HEK293 (cell line): ENCODE results near the gene TAF12.

Source experiments
- GLI2 ChIP-seq: fragments of 450-650 bp; formaldehyde crosslinking; IDR thresholded peaks from 2 replicates; pipeline ENCODE4; 2017; ENCODE audit warnings: missing biosample characterization, missing genetic modification characterization, low read depth, borderline replicate concordance
- PRDM1 ChIP-seq: fragments of 450-650 bp; formaldehyde crosslinking; IDR thresholded peaks from 2 replicates; pipeline ENCODE4; 2016; ENCODE audit warnings: missing biosample characterization, missing genetic modification characterization
- TCF7L2 ChIP-seq: IDR thresholded peaks from 2 replicates; pipeline ENCODE4 v1.6.1; 2011; ENCODE audit warnings: low read depth, mild to moderate bottlenecking, inconsistent platforms, low read length, moderate library complexity, borderline replicate concordance
- ZBTB1 ChIP-seq: fragments of 450-650 bp; formaldehyde crosslinking; IDR thresholded peaks from 2 replicates; pipeline ENCODE4 v1.5.1; 2016; ENCODE audit warnings: missing biosample characterization, missing genetic modification characterization
- ZFP3 ChIP-seq: fragments of 450-650 bp; formaldehyde crosslinking; IDR thresholded peaks from 2 replicates; pipeline ENCODE4 v1.5.1; 2016; ENCODE audit warnings: low read depth, missing biosample characterization, missing genetic modification characterization
- ZFP37 ChIP-seq: fragments of 450-650 bp; formaldehyde crosslinking; IDR thresholded peaks from 2 replicates; pipeline ENCODE4 v1.5.1; 2016; ENCODE audit warnings: missing biosample characterization, missing genetic modification characterization
- ZNF24 ChIP-seq: fragments of 450-650 bp; formaldehyde crosslinking; IDR thresholded peaks from 2 replicates; pipeline ENCODE4 v1.5.1; 2016; ENCODE audit warnings: missing biosample characterization, missing genetic modification characterization
- ZNF521 ChIP-seq: fragments of 450-650 bp; formaldehyde crosslinking; IDR thresholded peaks from 2 replicates; pipeline ENCODE4 v1.5.1; 2017; ENCODE audit warnings: missing biosample characterization, mild to moderate bottlenecking, missing genetic modification characterization
- ZNF571 ChIP-seq: fragments of 450-650 bp; formaldehyde crosslinking; IDR thresholded peaks from 2 replicates; pipeline ENCODE4 v1.5.0; 2017; ENCODE audit warnings: missing biosample characterization, missing genetic modification characterization
- ZNF626 ChIP-seq: fragments of 450-650 bp; sonication (Bioruptor Pico); formaldehyde crosslinking; IDR thresholded peaks from 2 replicates; pipeline ENCODE4 v1.5.1; 2018; ENCODE audit warnings: missing biosample characterization, missing genetic modification characterization, inconsistent platforms
- TF ChIP-seq, protein P1 (sequence below): fragments of 450-650 bp; formaldehyde crosslinking; IDR thresholded peaks from 2 replicates; pipeline ENCODE4 v1.5.1; 2016; ENCODE audit warnings: missing biosample characterization, missing genetic modification characterization
- TF ChIP-seq, protein P2 (sequence below): fragments of 450-650 bp; formaldehyde crosslinking; IDR thresholded peaks from 2 replicates; pipeline ENCODE4 v1.5.1; 2016; ENCODE audit warnings: missing biosample characterization, missing genetic modification characterization, borderline replicate concordance

DNA sequence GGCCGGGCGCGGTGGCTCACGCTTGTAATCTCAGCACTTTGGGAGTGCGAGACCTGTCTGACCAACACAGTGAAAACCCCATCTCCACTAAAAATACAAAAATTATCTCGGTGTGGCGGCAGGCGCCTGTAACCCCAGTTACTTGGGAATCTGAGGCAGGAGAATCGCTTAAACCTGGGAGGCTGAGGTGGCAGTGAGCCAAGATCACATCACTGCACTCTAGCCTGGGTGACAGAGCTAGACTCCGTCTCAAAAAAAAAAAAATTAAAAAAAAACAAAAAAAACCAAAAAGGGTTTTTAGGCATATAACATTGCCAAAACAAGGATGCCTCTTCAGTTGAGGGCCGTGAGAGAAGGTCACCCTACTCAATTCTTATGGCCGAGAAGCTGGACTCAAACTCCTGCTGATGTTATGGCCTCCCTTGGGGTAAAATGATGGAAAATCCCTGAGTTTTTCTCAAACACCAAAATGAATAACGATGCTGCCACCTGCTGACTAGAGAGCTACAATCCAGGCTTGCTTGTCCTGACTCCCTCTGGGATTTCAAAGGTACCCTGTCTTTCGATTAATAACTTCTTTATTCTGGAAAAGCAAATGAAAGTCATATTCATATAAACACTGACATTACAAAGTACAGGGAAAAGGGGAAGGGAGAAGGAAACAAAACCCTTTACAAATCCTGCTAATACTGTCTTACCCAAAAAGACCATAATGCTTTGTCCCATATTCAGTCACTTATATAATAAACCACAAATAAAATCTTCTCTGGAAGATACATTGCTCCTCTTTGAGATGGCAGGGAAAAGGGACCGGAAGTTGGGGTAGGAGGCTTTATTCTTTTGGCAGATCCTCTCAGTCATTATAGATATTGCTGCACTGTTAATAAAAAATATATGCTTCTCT lies 40.1 kb downstream of the TAF12 start:
- no peak for TF ChIP-seq PRDM1
- TF ChIP-seq ZFP37, result no peak
- TF ChIP-seq TCF7L2, result no peak
- no peak for TF ChIP-seq ZNF521 (tag by site-specific recombination)
- TF ChIP-seq ZNF626 (tag by site-specific recombination), result no peak
- TF ChIP-seq GLI2, result no peak
- TF ChIP-seq, protein P1, sequence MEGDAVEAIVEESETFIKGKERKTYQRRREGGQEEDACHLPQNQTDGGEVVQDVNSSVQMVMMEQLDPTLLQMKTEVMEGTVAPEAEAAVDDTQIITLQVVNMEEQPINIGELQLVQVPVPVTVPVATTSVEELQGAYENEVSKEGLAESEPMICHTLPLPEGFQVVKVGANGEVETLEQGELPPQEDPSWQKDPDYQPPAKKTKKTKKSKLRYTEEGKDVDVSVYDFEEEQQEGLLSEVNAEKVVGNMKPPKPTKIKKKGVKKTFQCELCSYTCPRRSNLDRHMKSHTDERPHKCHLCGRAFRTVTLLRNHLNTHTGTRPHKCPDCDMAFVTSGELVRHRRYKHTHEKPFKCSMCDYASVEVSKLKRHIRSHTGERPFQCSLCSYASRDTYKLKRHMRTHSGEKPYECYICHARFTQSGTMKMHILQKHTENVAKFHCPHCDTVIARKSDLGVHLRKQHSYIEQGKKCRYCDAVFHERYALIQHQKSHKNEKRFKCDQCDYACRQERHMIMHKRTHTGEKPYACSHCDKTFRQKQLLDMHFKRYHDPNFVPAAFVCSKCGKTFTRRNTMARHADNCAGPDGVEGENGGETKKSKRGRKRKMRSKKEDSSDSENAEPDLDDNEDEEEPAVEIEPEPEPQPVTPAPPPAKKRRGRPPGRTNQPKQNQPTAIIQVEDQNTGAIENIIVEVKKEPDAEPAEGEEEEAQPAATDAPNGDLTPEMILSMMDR (tag by site-specific recombination), result peak; percentile 47
- TF ChIP-seq ZNF24 (tag by site-specific recombination), result no peak
- TF ChIP-seq ZNF571, result no peak
- no peak for TF ChIP-seq ZBTB1 (tag by site-specific recombination)
- TF ChIP-seq ZFP3 (tag by site-specific recombination), result no peak
- TF ChIP-seq, protein P2, sequence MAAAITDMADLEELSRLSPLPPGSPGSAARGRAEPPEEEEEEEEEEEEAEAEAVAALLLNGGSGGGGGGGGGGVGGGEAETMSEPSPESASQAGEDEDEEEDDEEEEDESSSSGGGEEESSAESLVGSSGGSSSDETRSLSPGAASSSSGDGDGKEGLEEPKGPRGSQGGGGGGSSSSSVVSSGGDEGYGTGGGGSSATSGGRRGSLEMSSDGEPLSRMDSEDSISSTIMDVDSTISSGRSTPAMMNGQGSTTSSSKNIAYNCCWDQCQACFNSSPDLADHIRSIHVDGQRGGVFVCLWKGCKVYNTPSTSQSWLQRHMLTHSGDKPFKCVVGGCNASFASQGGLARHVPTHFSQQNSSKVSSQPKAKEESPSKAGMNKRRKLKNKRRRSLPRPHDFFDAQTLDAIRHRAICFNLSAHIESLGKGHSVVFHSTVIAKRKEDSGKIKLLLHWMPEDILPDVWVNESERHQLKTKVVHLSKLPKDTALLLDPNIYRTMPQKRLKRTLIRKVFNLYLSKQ (tag by site-specific recombination), result no peak
